A549 treated with dexamethasone at 1 μM for 4 hours (cell line): Measurements from ENCODE around the gene NR1D2. TPM values are rescaled to one million over a fixed set of nuclear protein-coding genes. Genes with fewer than 3 reads are reported as not detected.

Experiments
- total RNA-seq: library from RNA; stranded (reverse); fragments of 200-300 nt; extraction: Qiagen RNA extraction; gene quantifications from 5 replicates; pipeline ENCODE4 v1.2.3, GENCODE V29; 2022

NR1D2 gene
- total RNA-seq, result 12.6 to 21.0 TPM (median 15.3 TPM) in 5 replicates

DNA sequence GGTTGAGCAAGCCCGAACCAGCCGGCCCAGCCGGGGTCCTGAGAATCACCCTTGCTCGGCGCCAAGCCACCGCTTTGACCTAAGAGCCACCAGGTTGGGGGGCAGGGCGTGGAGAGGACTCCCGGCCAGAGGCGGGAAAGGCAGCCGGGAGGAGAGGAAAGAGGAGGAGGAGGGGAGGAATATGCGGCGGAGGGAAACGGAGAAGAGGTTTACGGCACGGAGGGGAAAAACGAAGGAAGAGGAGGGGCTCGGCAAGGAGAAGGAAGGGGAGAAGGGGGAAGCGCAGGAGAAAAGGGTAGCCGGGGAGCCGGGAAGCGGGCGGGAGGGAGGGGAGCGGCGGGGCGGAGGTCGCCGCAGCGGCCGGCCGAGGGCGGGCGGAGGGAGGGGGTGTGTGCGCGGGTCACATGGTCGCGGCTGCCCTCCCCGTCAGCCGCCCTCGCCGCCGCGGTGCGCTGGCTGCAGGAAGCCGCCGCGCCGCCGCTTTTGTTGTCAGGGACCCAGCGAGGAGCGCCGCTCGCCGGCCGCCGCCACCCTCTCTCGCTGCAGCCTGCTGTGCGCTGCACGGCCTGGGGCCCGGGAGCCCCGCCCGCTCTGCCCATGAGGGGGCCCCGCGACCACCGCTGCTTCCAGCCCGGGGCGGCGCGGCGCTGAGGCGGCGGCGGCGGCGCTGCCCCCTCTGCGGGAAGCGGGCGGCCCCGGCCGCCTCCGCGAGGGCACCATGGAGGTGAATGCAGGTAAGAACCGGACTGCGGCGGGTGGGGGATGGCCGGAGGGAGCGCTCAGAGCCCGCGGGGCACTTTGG, at the start of gene NR1D2:
NR1D2 (plus strand) TSS at position 426 of the 802 bp plus-strand sequence; CDS start at position 719, 293 bp downstream.

GRCh38 chr3:23916886-23917678, 28.0 kb upstream of the NR1D2 start, which contains the start of the genes NKIRAS1 and RPL15:
Gene NKIRAS1, minus strand, starts transcription at chr3:23916990. Its CDS starts 6,086 bp downstream, at chr3:23910904.
Gene RPL15, plus strand, starts transcription at chr3:23917132. Its CDS starts 728 bp downstream, at chr3:23917860.

Other genes with a start within 250 kb of the NR1D2 start
- 107 to 121 TPM (median 112 TPM) in 5 replicates for gene UBE2E1, start 139.3 kb upstream of the NR1D2 start, total RNA-seq
- gene NKIRAS1, start 28.3 kb upstream of the NR1D2 start, total RNA-seq, result 12.8 to 14.8 TPM (median 13.7 TPM) in 5 replicates
- 2,904 to 3,602 TPM (median 2,958 TPM) in 5 replicates for gene RPL15, start 28.2 kb upstream of the NR1D2 start, total RNA-seq